GM19035 (cell line): ENCODE data around the gene ZFP2.

Experiments
- ATAC-seq: cut with Tn5 transposase; IDR thresholded peaks from one replicate; pipeline ENCODE4 v1.9.1; 2021; ENCODE audit not compliant: unreplicated experiment

Gene ZFP2

DNA sequence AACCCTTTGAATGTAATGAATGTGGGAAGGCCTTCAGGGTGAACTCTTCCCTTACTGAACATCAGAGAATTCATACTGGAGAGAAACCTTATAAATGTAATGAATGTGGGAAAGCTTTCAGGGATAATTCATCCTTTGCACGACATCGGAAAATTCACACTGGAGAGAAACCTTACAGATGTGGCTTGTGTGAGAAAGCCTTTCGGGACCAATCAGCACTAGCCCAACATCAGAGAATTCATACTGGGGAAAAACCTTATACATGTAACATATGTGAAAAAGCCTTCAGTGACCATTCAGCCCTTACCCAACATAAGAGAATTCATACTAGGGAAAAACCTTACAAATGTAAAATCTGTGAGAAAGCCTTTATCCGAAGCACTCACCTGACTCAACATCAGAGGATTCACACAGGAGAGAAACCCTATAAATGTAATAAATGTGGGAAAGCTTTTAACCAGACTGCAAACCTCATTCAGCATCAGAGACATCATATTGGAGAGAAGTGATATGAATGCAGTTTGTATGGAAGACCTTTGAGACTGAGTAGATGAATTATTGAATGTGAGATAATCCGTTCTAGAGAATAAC, 69.8 kb downstream of the ZFP2 start:
- no peak for ATAC-seq

DNA sequence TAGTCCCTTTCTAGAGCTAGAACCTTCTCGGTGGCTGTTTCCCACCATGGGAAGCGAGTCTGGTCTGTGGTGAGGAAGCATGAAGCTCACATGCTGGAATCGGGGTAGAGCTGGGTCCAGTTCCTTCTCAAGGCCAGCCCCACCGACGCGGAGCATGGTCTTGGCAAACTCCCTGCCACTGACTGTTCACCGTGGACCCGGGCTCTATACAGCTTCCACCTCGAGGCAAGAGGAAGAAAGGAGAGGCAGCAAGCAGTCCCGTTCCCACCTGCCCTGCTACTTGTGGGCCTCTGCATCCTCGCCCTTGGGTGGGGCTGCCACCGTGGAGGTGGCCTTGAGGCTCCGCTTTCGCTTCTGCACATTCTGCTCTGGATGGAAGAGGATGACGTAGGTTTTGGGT, 85.7 kb downstream of the ZFP2 start:
- ATAC-seq, result no peak
